Activated CD4-positive, alpha-beta memory T cell treated with anti-CD3 and anti-CD28 coated beads, Interleukin-2, amount 10 ng/mL, durations not matched to agents 7 days and 5 days (primary cell): ENCODE results near the gene TCERG1L. TPM values are rescaled to one million over a fixed set of nuclear protein-coding genes. Genes with fewer than 3 reads are reported as not detected.

ENCODE experiments used
- CTCF ChIA-PET: fragments of 350-600 bp; sonication (Branson Sonifier 250); formaldehyde crosslinking; loops from one replicate; lab custom pipeline; 2021; ENCODE audit warnings: antibody characterized with exemption, inconsistent platforms; lab: Charles Lee
- POLR2A ChIA-PET: fragments of 350-600 bp; sonication (Branson Sonifier 250); formaldehyde crosslinking; loops from one replicate; lab custom pipeline; 2021; ENCODE audit warnings: antibody characterized with exemption; lab: Charles Lee
- DNase-seq: peaks from one replicate; pipeline ENCODE4 v3.0.0-alpha.2; 2020
- H3K27ac Mint-ChIP-seq: one replicate; pipeline ENCODE4 v1.8.0; 2021; ENCODE audit warnings: mild to moderate bottlenecking, mixed read lengths
- H3K27me3 Mint-ChIP-seq: one replicate; pipeline ENCODE4 v1.8.0; 2021; ENCODE audit warnings: mixed read lengths
- H3K36me3 Mint-ChIP-seq: one replicate; pipeline ENCODE4 v1.8.0; 2021; ENCODE audit warnings: low read depth, mixed read lengths
- H3K4me1 Mint-ChIP-seq: one replicate; pipeline ENCODE4 v1.8.0; 2021; ENCODE audit warnings: mixed read lengths
- H3K4me3 Mint-ChIP-seq: one replicate; pipeline ENCODE4 v1.8.0; 2021; ENCODE audit warnings: mild to moderate bottlenecking, mixed read lengths
- H3K9me3 Mint-ChIP-seq: one replicate; pipeline ENCODE4 v1.8.0; 2021; ENCODE audit warnings: mixed read lengths
- total RNA-seq, 2 experiments: library from RNA; stranded (reverse); gene quantifications; one replicate each; pipeline ENCODE4 v1.2.3, GENCODE V29; 2021

The TCERG1L gene
- total RNA-seq, 2 experiments from 2014 or later = 0.08 TPM; not detected in 1

DNA sequence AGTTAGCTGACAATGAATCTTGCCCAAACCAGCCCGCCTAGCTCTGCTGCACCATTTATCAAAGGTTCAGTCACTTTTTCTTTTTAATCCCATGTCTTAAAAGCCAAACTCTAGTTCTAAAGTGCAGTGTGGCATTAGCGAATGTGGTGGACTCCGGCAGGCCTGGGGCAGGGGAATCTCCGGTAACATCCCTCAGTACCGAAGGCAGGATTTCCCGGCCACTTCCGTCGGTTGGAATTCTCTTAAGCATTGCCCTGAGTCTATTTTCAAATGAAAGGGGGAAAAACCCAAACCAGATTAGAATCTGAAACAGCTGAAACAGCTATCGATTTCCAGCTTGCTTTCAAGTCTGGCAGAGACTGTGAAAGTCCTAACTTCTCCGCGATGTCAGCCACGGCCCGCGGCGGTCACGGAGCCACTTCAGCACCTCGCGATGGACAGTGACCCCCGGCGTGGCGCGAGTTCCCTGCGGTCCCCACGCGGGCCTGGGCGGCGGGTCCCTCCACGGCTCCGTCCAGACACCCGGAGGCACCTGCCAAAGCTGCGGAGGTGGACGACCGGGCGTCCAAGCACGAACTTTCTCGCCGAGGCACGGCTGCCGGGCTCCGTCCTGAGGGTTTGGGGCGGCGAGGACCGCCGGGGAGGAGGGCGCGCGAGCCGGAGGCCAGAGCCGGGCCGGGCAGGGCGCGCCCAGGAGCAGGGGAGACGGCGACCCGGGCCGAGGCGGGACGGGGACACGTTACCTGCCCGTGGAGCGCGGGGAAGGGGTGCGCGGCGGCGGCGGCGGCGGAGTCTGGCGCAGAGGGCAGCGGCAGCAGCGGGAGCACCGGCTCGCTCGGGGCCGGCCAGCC is 745 bp downstream of the TCERG1L start:
- Mint-ChIP-seq H3K4me1 (peaks cover 4% of the 10 kb centered on the region), H3K4me3 (no peak overlapping the region), H3K27ac (no peak overlapping the region), H3K9me3 (no peaks in the 10 kb centered on the region), H3K27me3 (peaks cover 31% of the 10 kb centered on the region), H3K36me3 (peaks cover 2% of the 10 kb centered on the region)
- DNase-seq = no peak
- ChIA-PET CTCF (no interaction called here), POLR2A (no interaction called here)

DNA sequence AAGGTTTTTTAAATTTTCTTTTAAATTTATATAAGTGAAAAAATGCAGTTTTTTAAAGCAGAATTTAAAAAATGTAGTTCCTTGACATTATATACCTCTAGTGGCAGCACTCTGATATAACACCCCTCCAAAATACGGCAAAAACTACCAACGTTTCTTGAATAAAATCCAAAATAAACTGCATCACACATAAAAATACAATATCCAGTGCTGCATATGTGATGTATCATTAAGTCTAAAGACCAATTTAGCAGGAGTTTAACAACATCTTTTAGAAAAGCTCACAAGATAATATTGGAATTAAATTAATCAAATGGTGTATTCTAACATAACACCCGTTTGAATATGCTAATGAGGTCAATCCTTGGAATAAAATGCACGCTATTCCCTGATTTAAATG is 1.4 kb downstream of the TCERG1L start:
- POLR2A ChIA-PET = no interaction called here

DNA sequence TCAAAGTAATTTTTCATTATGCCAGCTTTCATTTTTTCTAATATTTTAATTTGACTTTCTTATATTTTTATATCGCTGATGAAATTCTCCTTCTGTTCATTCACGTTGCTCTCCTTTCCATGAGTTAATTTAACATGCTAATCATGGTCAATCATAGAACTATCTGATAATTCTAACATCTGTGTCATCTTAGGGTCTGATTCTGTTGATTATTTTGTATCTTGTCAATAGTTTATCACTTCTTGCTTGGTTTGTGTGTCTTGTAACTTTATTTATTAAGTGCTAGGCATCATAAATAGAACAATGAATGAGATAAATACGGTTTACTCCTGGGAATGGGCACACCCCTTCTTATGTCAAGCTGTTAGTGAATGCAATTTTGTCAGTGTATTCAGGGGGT is 11.0 kb downstream of the TCERG1L start:
- DNase-seq = no peak
- H3K4me3 Mint-ChIP-seq = no peak overlapping the region
- peaks cover 4% of the 10 kb centered on the region for H3K9me3 Mint-ChIP-seq
- ChIA-PET CTCF (no interaction called here), POLR2A (no interaction called here)
- H3K27me3 Mint-ChIP-seq = no peaks in the 10 kb centered on the region
- H3K4me1 Mint-ChIP-seq = no peaks in the 10 kb centered on the region
- H3K36me3 Mint-ChIP-seq = no peaks in the 10 kb centered on the region
- no peak overlapping the region for H3K27ac Mint-ChIP-seq

More for the DNA sequence above, 1.4 kb downstream of the TCERG1L start:
- H3K9me3 Mint-ChIP-seq = no peaks in the 10 kb centered on the region
- H3K4me1 Mint-ChIP-seq = peaks cover 4% of the 10 kb centered on the region
- H3K27ac Mint-ChIP-seq = no peak overlapping the region
- H3K4me3 Mint-ChIP-seq = no peak overlapping the region
- no peak for DNase-seq
- CTCF ChIA-PET = no interaction called here
- peaks cover 31% of the 10 kb centered on the region for H3K27me3 Mint-ChIP-seq
- H3K36me3 Mint-ChIP-seq = peaks cover 2% of the 10 kb centered on the region

DNA sequence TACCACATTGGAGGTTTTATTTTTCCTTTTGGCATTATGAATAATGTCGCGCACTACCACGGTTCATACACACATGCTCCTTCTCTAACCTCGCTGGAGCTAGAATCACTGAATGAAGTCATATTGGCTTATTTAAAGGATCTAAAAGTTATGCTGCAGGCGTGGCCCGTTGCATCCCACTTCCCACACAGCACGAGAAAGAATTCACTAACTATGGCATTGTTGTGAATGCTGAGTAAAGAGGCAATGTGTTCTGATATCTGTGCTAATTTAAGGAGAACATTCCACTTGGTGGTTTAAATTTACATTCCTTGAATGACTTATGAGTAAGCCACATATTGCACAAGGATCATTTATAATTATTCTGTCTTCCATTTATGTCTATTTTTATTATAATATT is 20.7 kb downstream of the TCERG1L start:
- no peaks in the 10 kb centered on the region for H3K4me1 Mint-ChIP-seq
- POLR2A ChIA-PET = no interaction called here
- no peak overlapping the region for H3K27ac Mint-ChIP-seq
- CTCF ChIA-PET = no interaction called here
- DNase-seq = no peak
- no peaks in the 10 kb centered on the region for H3K27me3 Mint-ChIP-seq
- no peaks in the 10 kb centered on the region for H3K9me3 Mint-ChIP-seq
- H3K36me3 Mint-ChIP-seq = no peaks in the 10 kb centered on the region
- no peak overlapping the region for H3K4me3 Mint-ChIP-seq

DNA sequence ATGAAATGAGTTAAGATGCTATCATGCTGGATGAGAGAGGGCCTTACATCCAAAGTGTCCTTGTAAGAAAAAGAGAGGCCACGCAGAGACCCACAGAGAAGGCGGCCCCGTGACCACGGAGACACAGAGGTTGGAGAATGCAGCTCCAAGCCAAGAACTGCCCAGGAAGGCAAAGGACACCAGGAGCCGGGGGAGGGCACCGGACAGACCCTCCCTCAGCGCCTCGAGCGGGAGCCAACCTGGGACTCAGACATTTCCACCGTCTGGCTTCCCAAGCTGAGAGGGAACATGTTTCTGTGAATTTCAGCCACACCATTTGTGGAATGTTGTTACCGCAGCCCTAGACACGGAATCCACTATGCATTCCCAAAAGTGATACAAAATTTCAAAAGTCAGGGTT is 22.9 kb downstream of the TCERG1L start:
- Mint-ChIP-seq H3K9me3 (no peaks in the 10 kb centered on the region), H3K4me1 (no peaks in the 10 kb centered on the region), H3K27me3 (no peaks in the 10 kb centered on the region), H3K36me3 (no peaks in the 10 kb centered on the region), H3K27ac (no peak overlapping the region), H3K4me3 (no peak overlapping the region)
- no peak for DNase-seq
- ChIA-PET POLR2A (no interaction called here), CTCF (no interaction called here)

DNA sequence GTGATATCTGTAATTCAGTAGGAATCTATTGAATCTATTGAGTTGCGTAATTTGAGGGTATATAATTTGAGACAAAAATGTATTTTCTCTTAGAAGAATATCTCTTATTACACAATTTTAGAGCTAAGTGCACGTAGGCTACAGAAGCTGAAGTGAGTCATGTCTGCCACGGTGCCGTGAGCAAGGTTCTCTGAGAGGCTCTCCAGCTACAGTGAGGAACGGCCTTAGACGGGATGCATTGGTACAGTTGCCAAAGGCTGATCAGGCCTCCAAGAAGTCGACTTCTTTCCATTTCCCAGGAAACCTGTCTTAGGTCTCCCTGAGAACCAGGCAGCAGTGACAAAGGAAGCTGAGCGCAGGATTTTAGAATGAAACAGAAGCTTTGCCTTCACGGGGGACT is 28.6 kb downstream of the TCERG1L start:
- ChIA-PET POLR2A (no interaction called here), CTCF (no interaction called here)
- no peak overlapping the region for H3K27ac Mint-ChIP-seq
- no peaks in the 10 kb centered on the region for H3K36me3 Mint-ChIP-seq
- H3K4me3 Mint-ChIP-seq = no peak overlapping the region
- H3K27me3 Mint-ChIP-seq = no peaks in the 10 kb centered on the region
- H3K9me3 Mint-ChIP-seq = no peaks in the 10 kb centered on the region
- H3K4me1 Mint-ChIP-seq = no peaks in the 10 kb centered on the region
- DNase-seq = no peak

DNA sequence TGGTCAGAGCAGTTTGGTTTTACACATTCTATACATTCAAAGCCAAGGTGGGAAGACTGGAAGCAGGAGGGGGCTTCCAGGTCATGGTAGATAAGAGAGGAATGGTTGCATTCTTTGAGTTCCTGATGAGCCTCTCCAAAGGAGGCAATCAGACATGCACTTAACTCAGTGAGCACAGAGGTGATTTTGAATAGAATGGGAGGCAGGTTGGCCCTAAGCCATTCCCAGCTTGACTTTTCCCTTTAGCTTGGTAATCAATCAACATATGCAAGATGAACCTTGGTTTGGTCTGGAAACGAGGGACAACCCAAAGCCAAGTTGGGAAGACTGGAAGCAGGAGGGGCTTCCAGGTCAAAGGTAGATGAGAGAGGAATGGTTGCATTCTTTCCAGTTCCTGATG is 31.4 kb downstream of the TCERG1L start:
- no peaks in the 10 kb centered on the region for H3K27me3 Mint-ChIP-seq
- H3K36me3 Mint-ChIP-seq = no peaks in the 10 kb centered on the region
- no peak for DNase-seq
- H3K27ac Mint-ChIP-seq = no peak overlapping the region
- H3K4me3 Mint-ChIP-seq = no peak overlapping the region
- CTCF ChIA-PET = no interaction called here
- no peaks in the 10 kb centered on the region for H3K4me1 Mint-ChIP-seq
- POLR2A ChIA-PET = no interaction called here
- H3K9me3 Mint-ChIP-seq = peaks cover 4% of the 10 kb centered on the region

DNA sequence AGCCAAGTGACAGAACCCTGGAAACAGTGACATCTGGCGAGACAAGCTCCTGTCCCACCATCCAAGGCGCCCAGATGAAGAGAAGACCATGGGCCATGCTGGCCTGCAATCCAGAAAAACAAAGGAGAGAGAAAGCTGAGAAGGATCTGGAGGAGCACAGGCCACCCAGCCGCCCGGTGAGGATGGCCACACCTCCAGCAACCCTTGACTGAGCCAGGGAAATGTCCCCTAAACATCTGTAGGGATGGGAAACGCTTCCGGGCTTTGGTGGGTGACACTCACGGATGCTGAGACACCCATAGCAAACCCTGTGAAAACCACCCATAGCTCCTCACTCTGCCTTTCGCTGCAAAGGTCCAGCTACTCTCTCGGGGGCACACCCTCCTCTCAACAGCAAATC is 32.0 kb downstream of the TCERG1L start:
- Mint-ChIP-seq H3K9me3 (peaks cover 4% of the 10 kb centered on the region), H3K36me3 (no peaks in the 10 kb centered on the region), H3K4me1 (no peaks in the 10 kb centered on the region), H3K4me3 (no peak overlapping the region), H3K27me3 (no peaks in the 10 kb centered on the region), H3K27ac (no peak overlapping the region)
- POLR2A ChIA-PET = no interaction called here
- DNase-seq = no peak
- CTCF ChIA-PET = no interaction called here

DNA sequence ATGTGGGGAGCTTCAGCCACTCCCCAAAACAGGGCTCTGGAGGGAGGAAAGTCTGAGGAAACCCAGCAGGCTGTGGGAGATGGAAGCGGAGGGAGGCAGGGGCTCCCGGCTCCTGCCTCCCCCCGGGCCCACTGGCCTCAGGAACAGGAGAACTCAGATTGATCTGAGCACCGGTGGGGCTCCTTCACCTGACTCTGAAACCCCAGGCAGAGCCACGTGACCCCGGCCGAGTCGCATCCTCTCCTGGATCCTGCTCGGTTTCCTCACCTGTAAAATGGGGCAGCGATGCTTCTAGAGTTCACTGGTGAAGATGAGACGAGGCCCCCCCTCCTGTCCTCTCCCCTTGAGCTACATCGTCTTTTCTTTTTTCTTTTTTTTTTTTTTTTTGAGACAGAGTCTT is 33.6 kb downstream of the TCERG1L start:
- Mint-ChIP-seq H3K27ac (no peak overlapping the region), H3K27me3 (no peaks in the 10 kb centered on the region), H3K4me3 (no peak overlapping the region), H3K4me1 (no peaks in the 10 kb centered on the region), H3K9me3 (peaks cover 4% of the 10 kb centered on the region), H3K36me3 (no peaks in the 10 kb centered on the region)
- no peak for DNase-seq
- ChIA-PET CTCF (no interaction called here), POLR2A (no interaction called here)

DNA sequence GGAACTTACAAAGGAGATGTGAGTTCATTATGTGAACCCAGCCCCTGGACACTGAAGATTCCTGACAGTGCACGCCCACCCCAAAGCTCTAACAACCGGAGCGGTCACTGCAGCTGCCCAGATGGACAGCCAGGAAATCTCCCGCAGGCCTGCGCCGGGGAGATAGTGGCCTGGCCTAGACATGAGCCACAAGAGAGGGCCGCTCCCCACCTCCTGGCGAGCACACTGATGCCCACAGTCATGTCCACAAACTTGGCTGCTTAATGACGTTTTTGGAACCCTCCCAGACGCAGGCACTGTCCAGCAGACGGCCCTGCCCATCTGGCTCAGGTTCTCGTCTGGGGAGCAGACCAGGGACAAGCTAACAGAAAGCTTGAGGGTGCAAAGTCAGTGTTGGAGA is 34.2 kb downstream of the TCERG1L start:
- Mint-ChIP-seq H3K9me3 (peaks cover 4% of the 10 kb centered on the region), H3K27ac (no peak overlapping the region), H3K4me1 (no peaks in the 10 kb centered on the region), H3K27me3 (no peaks in the 10 kb centered on the region), H3K4me3 (no peak overlapping the region), H3K36me3 (no peaks in the 10 kb centered on the region)
- no peak for DNase-seq
- ChIA-PET POLR2A (no interaction called here), CTCF (no interaction called here)

DNA sequence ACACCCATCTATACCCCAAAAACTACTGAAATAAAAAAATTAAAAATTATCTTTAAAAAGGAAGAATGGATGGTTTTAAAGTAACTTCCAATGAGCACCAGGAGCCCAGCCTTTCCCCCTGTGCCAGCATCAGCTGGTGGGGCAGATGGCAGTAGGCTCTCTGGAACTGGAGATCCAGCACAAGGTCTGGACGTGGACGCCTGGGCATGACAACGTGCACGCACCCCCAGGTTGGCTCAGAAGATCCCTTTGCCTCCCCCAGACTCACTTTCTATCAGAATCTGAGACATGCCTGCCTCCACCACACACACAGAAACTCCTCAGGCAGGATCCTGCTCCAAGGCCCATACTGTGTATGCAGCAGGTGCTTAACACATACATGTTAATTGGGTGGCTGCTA is 35.8 kb downstream of the TCERG1L start:
- Mint-ChIP-seq H3K9me3 (peaks cover 4% of the 10 kb centered on the region), H3K27me3 (no peaks in the 10 kb centered on the region), H3K4me1 (no peaks in the 10 kb centered on the region), H3K4me3 (no peak overlapping the region), H3K36me3 (no peaks in the 10 kb centered on the region), H3K27ac (no peak overlapping the region)
- ChIA-PET CTCF (no interaction called here), POLR2A (no interaction called here)
- DNase-seq = no peak

DNA sequence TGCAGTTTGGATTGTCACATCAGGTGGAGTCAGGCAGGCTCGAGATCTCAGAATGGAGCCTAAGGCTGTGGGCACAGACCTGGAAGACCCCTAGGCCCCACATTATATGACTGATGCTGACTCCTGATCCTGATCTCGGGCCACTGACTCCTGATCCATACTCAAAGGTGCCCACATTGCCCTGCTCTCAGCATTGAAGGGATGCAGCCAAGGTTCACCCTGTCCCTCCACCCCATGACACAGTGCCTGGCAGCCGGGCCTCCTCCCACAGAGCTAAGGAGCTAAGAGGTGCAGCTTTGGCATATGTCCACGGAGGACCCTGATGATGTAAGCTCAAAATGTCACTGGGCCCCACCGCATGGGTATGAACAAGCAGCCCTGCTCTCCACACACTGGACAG is 36.6 kb downstream of the TCERG1L start:
- Mint-ChIP-seq H3K9me3 (peaks cover 4% of the 10 kb centered on the region), H3K4me1 (no peaks in the 10 kb centered on the region), H3K27ac (no peak overlapping the region), H3K27me3 (no peaks in the 10 kb centered on the region), H3K4me3 (no peak overlapping the region), H3K36me3 (no peaks in the 10 kb centered on the region)
- ChIA-PET POLR2A (no interaction called here), CTCF (no interaction called here)
- no peak for DNase-seq

DNA sequence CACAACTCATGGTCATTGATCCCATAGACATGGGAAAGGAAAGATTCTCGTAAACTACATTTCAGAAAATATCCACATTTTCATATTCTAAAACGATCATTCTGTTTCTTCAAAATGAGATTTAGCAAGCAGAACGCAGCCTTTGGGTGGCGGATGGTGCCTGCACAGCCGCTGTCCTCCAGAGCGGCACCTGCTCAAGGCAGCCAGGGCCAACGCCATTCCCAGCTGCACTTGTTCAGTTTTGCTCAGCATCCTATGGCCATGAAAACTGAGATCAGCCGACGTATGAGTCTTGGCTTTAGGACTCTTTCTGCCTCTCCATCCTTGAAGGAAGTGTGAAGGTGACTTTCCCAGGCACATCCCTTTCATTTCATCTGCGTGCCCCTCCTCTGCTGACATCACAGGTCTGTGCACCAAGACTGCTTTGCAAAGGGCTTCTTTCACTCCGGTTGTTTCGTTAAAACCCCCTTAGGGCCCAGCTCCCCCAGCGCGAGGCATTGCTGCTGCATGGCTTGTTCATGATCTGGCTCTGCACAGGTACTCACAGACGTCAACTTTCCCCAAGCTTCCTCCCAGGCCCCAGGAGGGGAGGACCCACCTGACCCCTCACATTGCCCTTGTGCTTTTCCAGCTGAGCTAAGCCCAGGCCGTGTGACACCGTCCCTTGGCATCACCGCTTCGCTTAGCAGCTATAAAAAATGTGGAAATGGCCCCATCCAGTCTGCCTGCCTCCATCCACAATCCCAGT is 37.2 kb downstream of the TCERG1L start:
- no peak overlapping the region for H3K4me3 Mint-ChIP-seq
- no peaks in the 10 kb centered on the region for H3K27me3 Mint-ChIP-seq
- ChIA-PET CTCF (no interaction called here), POLR2A (no interaction called here)
- peaks cover 4% of the 10 kb centered on the region for H3K9me3 Mint-ChIP-seq
- H3K4me1 Mint-ChIP-seq = no peaks in the 10 kb centered on the region
- no peaks in the 10 kb centered on the region for H3K36me3 Mint-ChIP-seq
- H3K27ac Mint-ChIP-seq = no peak overlapping the region
- no peak for DNase-seq

DNA sequence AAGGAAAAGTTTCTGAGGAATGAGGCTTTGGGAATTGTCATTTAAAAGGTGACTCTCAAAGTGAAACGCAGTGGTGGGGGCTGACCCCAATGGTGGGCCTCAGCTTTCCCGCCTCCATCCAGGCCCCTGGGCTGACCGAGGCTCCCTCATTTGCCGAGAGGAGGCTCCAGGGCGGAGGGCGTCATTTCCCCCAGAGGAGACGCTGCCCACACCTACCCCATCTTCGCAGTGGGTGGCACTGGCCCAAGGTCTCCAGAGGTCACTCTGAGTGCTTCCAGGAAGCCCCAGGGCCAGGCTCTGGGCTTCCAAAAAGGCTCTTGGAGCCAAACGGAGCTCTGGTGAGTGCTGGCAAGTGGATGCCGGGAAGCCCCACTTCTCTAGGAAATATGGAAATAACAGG is 38.0 kb downstream of the TCERG1L start:
- POLR2A ChIA-PET = no interaction called here
- Mint-ChIP-seq H3K27me3 (no peaks in the 10 kb centered on the region), H3K27ac (no peak overlapping the region), H3K9me3 (peaks cover 4% of the 10 kb centered on the region), H3K36me3 (no peaks in the 10 kb centered on the region), H3K4me3 (no peak overlapping the region), H3K4me1 (no peaks in the 10 kb centered on the region)
- no peak for DNase-seq
- CTCF ChIA-PET = no interaction called here
